Measurements from ENCODE around the gene LRMDA. TPM values are rescaled to one million over a fixed set of nuclear protein-coding genes. Genes with fewer than 3 reads are reported as not detected.

LRMDA gene
- total and polyA plus RNA-seq, 2 of the 8 experiments (the other 6 are each of a cell fraction or from before 2014, with no cell fraction given), result 0.86 to 2.8 TPM

- Histone ChIP-seq H3K14ac (ENCODE audit: insufficient read length) (no peak overlapping the region), H4K91ac (replicated peaks; ENCODE audit: insufficient read length, low read length) (no peak overlapping the region), H3K18ac (ENCODE audit: extremely low read depth, low read length) (no peak overlapping the region), H3K27ac (ENCODE audit: low read depth, low read length) (no peak overlapping the region), H4K5ac (ENCODE audit: insufficient read length, low read depth, low read length) (no peak overlapping the region), H3K23me2 (ENCODE audit: low read depth, low read length) (no peaks in the 10 kb centered on the region), H3K27me3 (replicated peaks in 1 of 4; ENCODE audit: control insufficient read depth in 3 of 4, extremely low read depth in 1 of 4, insufficient read depth in 3 of 4, low read length in 3 of 4) (no peaks in the 10 kb centered on the region), H3K4me1 (replicated peaks in 1 of 4; ENCODE audit: control insufficient read depth in 3 of 4, insufficient read depth in 4 of 4, low read length in 3 of 4) (peaks cover 0 to 4% (median 0%) of the 10 kb centered on the region in 4 experiments; a peak in 2 of 7 replicates), H3K36me3 (ENCODE audit: control insufficient read depth in 2 of 4, insufficient read depth in 4 of 4, low read length in 3 of 4) (no peaks in the 10 kb centered on the region), H3K4me2 (ENCODE audit: insufficient read depth in 1 of 2, low read depth in 2 of 2, low read length in 2 of 2) (no peak overlapping the region), H2BK20ac (ENCODE audit: low read length) (no peak overlapping the region), H2BK15ac (ENCODE audit: low read length) (no peak overlapping the region), H3K9me3 (ENCODE audit: insufficient read depth in 2 of 2, low read depth in 1 of 2, low read length in 1 of 2) (no peaks in the 10 kb centered on the region), H2BK5ac (ENCODE audit: low read depth, low read length) (no peak overlapping the region), H2BK12ac (ENCODE audit: low read depth, low read length) (no peak overlapping the region), H2BK120ac (replicated peaks; ENCODE audit: low read depth, low read length) (no peak overlapping the region), H2AFZ (ENCODE audit: low read length) (no peak overlapping the region), H3K4ac (replicated peaks; ENCODE audit: insufficient read length, low read depth, low read length) (no peak overlapping the region), H3K4me3 (ENCODE audit: extremely low read depth in 1 of 4, insufficient read depth in 2 of 4, low read depth in 3 of 4, low read length in 4 of 4) (no peak overlapping the region), H3K79me2 (ENCODE audit: control insufficient read depth in 1 of 2, insufficient read depth in 2 of 2, low read length in 2 of 2) (no peaks in the 10 kb centered on the region), H4K20me1 (replicated peaks in 1 of 2; ENCODE audit: control insufficient read depth in 1 of 2, insufficient read depth in 2 of 2, low read length in 2 of 2) (no peaks in the 10 kb centered on the region), H3K23ac (ENCODE audit: insufficient read length) (no peak overlapping the region), H4K8ac (ENCODE audit: extremely low read depth, insufficient read depth, low read length) (no peak overlapping the region), H3K79me1 (ENCODE audit: low read depth, low read length) (no peaks in the 10 kb centered on the region), H3K56ac (replicated peaks; ENCODE audit: insufficient read length, low read depth, low read length) (no peak overlapping the region), H2AK5ac (ENCODE audit: low read depth, low read length) (no peak overlapping the region), H3K9ac (replicated peaks in 1 of 4; ENCODE audit: extremely low read depth in 1 of 4, low read depth in 3 of 4, low read length in 3 of 4) (no peak overlapping the region)
- no peak for DNase-seq (ENCODE audit: low read depth in 1 of 2, low spot score in 2 of 2)
- 83% methylated on average over 1 of the region's 1 CpG; no CpG with 5 or more reads in 1 of the 2 experiments for WGBS, 2 experiments (ENCODE audit: extremely low coverage in 1 of 2, insufficient coverage in 1 of 2, insufficient read length in 1 of 2, insufficient replicate concordance in 2 of 2, low coverage in 1 of 2, low lambda C conversion rate in 2 of 2, missing lambda C conversion rate in 1 of 2)
- no peak for FAIRE-seq
- TF ChIP-seq SP2 (IDR thresholded peaks at IDR 0.05; ENCODE audit: low read length), result no peak
- TF ChIP-seq ASH2L (IDR thresholded peaks at IDR 0.05; ENCODE audit: low read length), result no peak
- no peak for TF ChIP-seq SRF (IDR thresholded peaks at IDR 0.05; ENCODE audit: low read depth, low read length)
- TF ChIP-seq HDAC2 (IDR thresholded peaks at IDR 0.05; ENCODE audit: borderline replicate concordance in 1 of 2, low read depth in 2 of 2, low read length in 2 of 2), result no peak
- TF ChIP-seq MAFK (IDR thresholded peaks at IDR 0.05; ENCODE audit: low read depth, low read length), result no peak
- TF ChIP-seq NRF1 (IDR thresholded peaks at IDR 0.05; ENCODE audit: low read depth, low read length), result no peak
- TF ChIP-seq BRCA1 (IDR thresholded peaks at IDR 0.05; ENCODE audit: low read depth, low read length), result no peak
- no peak for TF ChIP-seq RAD21 (IDR thresholded peaks at IDR 0.05 in 1 of 2, conservative IDR thresholded peaks at IDR 0.05 in 1 of 2; ENCODE audit: low read depth in 2 of 2, low read length in 2 of 2)
- TF ChIP-seq CREB1 (IDR thresholded peaks at IDR 0.05), result no peak
- no peak for TF ChIP-seq YY1 (IDR thresholded peaks at IDR 0.05; ENCODE audit: low read depth, low read length)
- no peak for TF ChIP-seq ZNF274 (IDR thresholded peaks at IDR 0.05; ENCODE audit: borderline replicate concordance, extremely low read depth, low read length)
- no peak for TF ChIP-seq TEAD4 (IDR thresholded peaks at IDR 0.05; ENCODE audit: low read depth, low read length)
- no peak for TF ChIP-seq BACH1 (IDR thresholded peaks at IDR 0.05; ENCODE audit: low read length)
- TF ChIP-seq JUN (IDR thresholded peaks at IDR 0.05; ENCODE audit: low read depth, low read length), result no peak
- TF ChIP-seq SIRT6 (IDR thresholded peaks at IDR 0.05; ENCODE audit: low read length), result no peak
- no peak for TF ChIP-seq CBX8 (IDR thresholded peaks at IDR 0.05; ENCODE audit: borderline replicate concordance, low read depth, low read length)
- ChIA-PET CTCF (ENCODE audit: partially characterized antibody) (interaction anchor here (1.9 kb wide), 1 partner anchor 12 kb away, joined by 4 read pairs; no protein-coding TSS in a partner anchor), POLR2A (ENCODE audit: partially characterized antibody) (no interaction called here)
These were observed 73.9 kb downstream of the LRMDA start for GRCh38 chr10:75505293-75505692.
